Ascending aorta (tissue), 2 donors: ENCODE measurements around the gene ADGRB3. TPM values are rescaled to one million over a fixed set of nuclear protein-coding genes. Genes with fewer than 3 reads are reported as not detected.

Experiments used
- DNase-seq, 2 donors: peaks; one replicate each; pipeline ENCODE4 v3.0.0-alpha.2; 2019; ENCODE audit warnings: low spot score in 2 of 2
- H3K27ac ChIP-seq, 2 donors: fragments of 200-600 bp; sonication (generic); one replicate each; pipeline ENCODE4 v1.5.1; 2016 to 2017; ENCODE audit warnings: mild to moderate bottlenecking in 1 of 2
- H3K27me3 ChIP-seq: fragments of 200-600 bp; sonication (generic); one replicate; pipeline ENCODE4 v1.5.1; 2017
- H3K36me3 ChIP-seq, 2 donors: fragments of 200-600 bp; sonication (generic); one replicate each; pipeline ENCODE4 v1.5.1; 2016
- H3K4me1 ChIP-seq, 2 donors: fragments of 200-600 bp; sonication (generic); one replicate each; pipeline ENCODE4 v1.5.1; 2016 to 2017; ENCODE audit warnings: mild to moderate bottlenecking in 1 of 2
- H3K4me3 ChIP-seq, 2 donors: fragments of 200-600 bp; sonication (generic); one replicate each; pipeline ENCODE4 v1.5.1; 2016 to 2017; ENCODE audit warnings: mild to moderate bottlenecking in 1 of 2
- H3K9me3 ChIP-seq, 2 donors: fragments of 200-600 bp; sonication (generic); one replicate each; pipeline ENCODE4 v1.5.1; 2016
- intact Hi-C: fragments of 100-400 bp; cut with DNase I; formaldehyde crosslinking; loops from one replicate; pipeline ENCODE4 v1.15.1; 2023
- total RNA-seq: library from RNA; depleted of rRNA; stranded (reverse); fragments of >200 nt; gene quantifications from one replicate; pipeline ENCODE4 v1.1.0, GENCODE V29; 2016
- TF ChIP-seq, protein P1 (sequence below), 3 experiments: fragments of 200-600 bp in 2 of 3; fragments of 450-650 bp in 1 of 3; sonication (generic) in 2 of 3; IDR thresholded peaks; one replicate each; pipeline ENCODE4 v1.5.1; 2016 to 2019; ENCODE audit warnings: antibody characterized with exemption in 3 of 3, mild to moderate bottlenecking in 1 of 3, moderate library complexity in 1 of 3

Gene ADGRB3
- total RNA-seq, 1 donor from 2014 or later, result 4.4 TPM

DNA sequence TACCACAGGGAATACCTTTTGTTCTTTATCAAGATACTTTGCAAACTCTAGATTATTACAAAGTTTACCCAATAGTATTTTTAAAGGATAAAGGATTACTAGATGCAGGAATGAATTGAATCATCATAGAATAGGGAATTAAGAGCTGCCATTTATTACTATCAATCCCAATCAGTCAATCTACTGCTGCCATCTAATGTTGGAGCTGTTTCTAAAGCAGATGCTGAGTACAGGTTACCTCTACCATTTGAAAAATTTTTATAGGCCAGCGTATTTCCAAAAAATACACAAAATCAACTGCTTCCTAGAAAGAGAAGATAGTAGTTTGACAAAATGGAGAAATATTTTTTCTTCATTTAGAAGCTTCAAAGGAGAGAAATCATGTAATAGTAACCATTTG is 520.4 kb downstream of the ADGRB3 start:
- H3K4me1 ChIP-seq, result no peaks in the 10 kb centered on the region
- H3K4me3 ChIP-seq, result no peak overlapping the region
- H3K27ac ChIP-seq, result no peak overlapping the region
- H3K9me3 ChIP-seq, result no peaks in the 10 kb centered on the region
- H3K27me3 ChIP-seq, result no peaks in the 10 kb centered on the region
- no peaks in the 10 kb centered on the region for H3K36me3 ChIP-seq
- intact Hi-C loops, result no loop called here
- DNase-seq, result no peak
- TF ChIP-seq, protein P1, sequence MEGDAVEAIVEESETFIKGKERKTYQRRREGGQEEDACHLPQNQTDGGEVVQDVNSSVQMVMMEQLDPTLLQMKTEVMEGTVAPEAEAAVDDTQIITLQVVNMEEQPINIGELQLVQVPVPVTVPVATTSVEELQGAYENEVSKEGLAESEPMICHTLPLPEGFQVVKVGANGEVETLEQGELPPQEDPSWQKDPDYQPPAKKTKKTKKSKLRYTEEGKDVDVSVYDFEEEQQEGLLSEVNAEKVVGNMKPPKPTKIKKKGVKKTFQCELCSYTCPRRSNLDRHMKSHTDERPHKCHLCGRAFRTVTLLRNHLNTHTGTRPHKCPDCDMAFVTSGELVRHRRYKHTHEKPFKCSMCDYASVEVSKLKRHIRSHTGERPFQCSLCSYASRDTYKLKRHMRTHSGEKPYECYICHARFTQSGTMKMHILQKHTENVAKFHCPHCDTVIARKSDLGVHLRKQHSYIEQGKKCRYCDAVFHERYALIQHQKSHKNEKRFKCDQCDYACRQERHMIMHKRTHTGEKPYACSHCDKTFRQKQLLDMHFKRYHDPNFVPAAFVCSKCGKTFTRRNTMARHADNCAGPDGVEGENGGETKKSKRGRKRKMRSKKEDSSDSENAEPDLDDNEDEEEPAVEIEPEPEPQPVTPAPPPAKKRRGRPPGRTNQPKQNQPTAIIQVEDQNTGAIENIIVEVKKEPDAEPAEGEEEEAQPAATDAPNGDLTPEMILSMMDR (IDR thresholded peaks at IDR 0.05), result no peak

DNA sequence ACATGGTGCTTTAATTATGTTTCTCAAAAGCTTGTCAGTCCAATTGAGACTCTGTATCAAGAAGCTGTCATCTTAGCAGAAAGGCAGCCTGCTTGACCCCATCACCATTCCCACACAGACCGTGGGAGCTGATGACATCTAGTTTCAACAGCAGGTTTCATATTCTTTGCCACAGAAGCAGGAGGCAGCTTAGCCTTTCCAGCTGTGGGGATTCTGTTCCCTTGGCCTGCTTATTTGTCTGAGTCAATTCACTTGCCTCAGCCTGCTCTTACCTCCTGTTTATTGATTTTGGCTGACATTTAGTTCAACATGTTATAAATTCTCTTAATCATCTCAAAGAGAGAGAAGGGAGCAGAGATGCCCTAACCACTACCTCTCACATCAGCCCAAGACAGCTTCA is 527.7 kb downstream of the ADGRB3 start:
- Histone ChIP-seq H3K4me1 (no peaks in the 10 kb centered on the region), H3K27ac (no peak overlapping the region), H3K27me3 (no peaks in the 10 kb centered on the region), H3K36me3 (no peaks in the 10 kb centered on the region), H3K9me3 (no peaks in the 10 kb centered on the region), H3K4me3 (no peak overlapping the region)
- intact Hi-C loops, result no loop called here
- TF ChIP-seq, protein P1 (IDR thresholded peaks at IDR 0.05), result no peak
- DNase-seq, result no peak

DNA sequence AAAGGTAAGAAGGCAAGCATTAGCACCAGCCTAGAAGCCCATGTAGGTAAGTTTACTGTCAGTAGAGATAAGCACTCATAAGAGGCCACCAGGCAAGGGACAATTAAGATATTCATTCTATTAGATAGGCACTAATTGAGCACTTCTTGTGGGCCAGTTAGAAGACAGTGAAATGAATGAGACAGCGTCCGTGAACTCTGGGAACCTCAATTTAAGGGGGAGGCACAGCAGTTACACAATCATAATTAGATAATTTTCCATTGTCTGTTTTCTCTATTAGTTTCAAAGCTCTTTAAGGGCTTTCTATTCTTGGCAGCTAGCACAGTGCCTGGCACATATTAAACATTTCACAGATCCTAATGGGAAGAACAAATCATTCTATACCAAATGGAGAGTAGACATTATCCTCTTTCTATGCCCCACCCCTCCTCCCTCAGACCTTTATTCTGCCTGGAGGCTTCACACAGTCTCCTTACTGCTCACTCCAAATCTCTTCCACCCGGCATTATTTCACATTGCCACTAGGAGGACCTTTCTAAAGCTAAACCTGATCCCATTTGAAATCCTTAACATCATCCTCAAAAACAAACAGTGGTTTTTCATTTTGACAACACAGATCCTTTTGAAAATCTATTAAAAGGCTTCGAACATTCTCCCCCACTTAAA is 529.6 kb downstream of the ADGRB3 start:
- no peaks in the 10 kb centered on the region for H3K27me3 ChIP-seq

DNA sequence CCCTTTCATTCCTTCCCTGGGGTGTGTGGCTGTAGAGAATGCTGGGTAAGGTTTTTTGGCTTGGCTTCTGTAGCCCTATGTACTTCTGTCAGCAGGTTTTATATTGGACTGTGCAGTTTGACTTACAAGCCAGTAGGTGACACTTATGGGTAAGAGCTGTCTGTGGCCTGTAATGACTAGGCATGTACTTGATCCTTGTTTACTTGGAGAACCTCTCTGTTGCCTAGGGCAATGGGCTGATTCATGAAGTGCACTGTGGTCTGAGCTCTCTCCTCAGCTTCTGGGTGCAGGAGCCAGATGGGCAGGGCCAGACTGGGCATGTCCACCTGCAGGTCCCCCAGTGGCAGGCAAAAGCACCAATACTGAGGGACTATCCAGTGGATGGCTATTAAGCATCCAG is 544.6 kb downstream of the ADGRB3 start:
- TF ChIP-seq, protein P1 (IDR thresholded peaks at IDR 0.05), result no peak
- Histone ChIP-seq H3K27ac (no peak overlapping the region), H3K4me1 (no peaks in the 10 kb centered on the region), H3K9me3 (no peaks in the 10 kb centered on the region), H3K36me3 (no peaks in the 10 kb centered on the region), H3K4me3 (no peak overlapping the region), H3K27me3 (no peaks in the 10 kb centered on the region)
- intact Hi-C loops, result no loop called here
- DNase-seq, result no peak

More for the DNA sequence above, 529.6 kb downstream of the ADGRB3 start:
- H3K36me3 ChIP-seq, result no peaks in the 10 kb centered on the region
- TF ChIP-seq, protein P1 (IDR thresholded peaks at IDR 0.05), result no peak
- H3K9me3 ChIP-seq, result no peaks in the 10 kb centered on the region
- intact Hi-C loops, result no loop called here
- no peak overlapping the region for H3K27ac ChIP-seq
- no peak overlapping the region for H3K4me3 ChIP-seq
- no peaks in the 10 kb centered on the region for H3K4me1 ChIP-seq
- no peak for DNase-seq

- no peak for DNase-seq
- no peaks in the 10 kb centered on the region for H3K4me1 ChIP-seq
- H3K4me3 ChIP-seq, result no peak overlapping the region
- H3K36me3 ChIP-seq, result no peaks in the 10 kb centered on the region
- intact Hi-C loops, result no loop called here
- no peaks in the 10 kb centered on the region for H3K9me3 ChIP-seq
- H3K27me3 ChIP-seq, result no peaks in the 10 kb centered on the region
- TF ChIP-seq, protein P1 (IDR thresholded peaks at IDR 0.05), result no peak
- no peak overlapping the region for H3K27ac ChIP-seq
Measured at GRCh38 chr6:69180361-69181067, 545.4 kb downstream of the ADGRB3 start.
